IMR-90 (cell line): ENCODE data around the gene TPGS2. TPM values are rescaled to one million over a fixed set of nuclear protein-coding genes. Genes with fewer than 3 reads are reported as not detected.

Source experiments
- ATAC-seq: fragments of 200-7000 bp; cut with Tn5 transposase; 2 replicates; pipeline ENCODE4 v1.9.1; 2020; ENCODE audit warnings: low read depth, mild to moderate bottlenecking, moderate library complexity
- BruUV-seq: library from RNA; stranded (reverse); fragments of 400-500 nt; replicated peaks from 2 replicates; lab custom pipeline; 2021; lab: Mats Ljungman, UMichigan
- CTCF ChIA-PET: fragments of 300-600 bp; formaldehyde crosslinking; extraction: SDS; loops from one replicate; lab custom pipeline; 2021; ENCODE audit warnings: antibody characterized with exemption; lab: Yijun Ruan, JAX
- POLR2A ChIA-PET: fragments of 300-600 bp; sonication (Branson Sonifier 250); formaldehyde crosslinking; loops from one replicate; lab custom pipeline; 2022; ENCODE audit warnings: antibody characterized with exemption; ENCODE audit not compliant: unreplicated experiment; lab: Charles Lee
- DNase-seq: peaks from one replicate; pipeline ENCODE4 v3.0.0; 2013
- H2AFZ ChIP-seq: replicated peaks from 2 replicates; pipeline ENCODE3; 2013; ENCODE audit warnings: low read length, mild to moderate bottlenecking; ENCODE audit not compliant: poor library complexity
- H2AK5ac ChIP-seq: 2 replicates; pipeline ENCODE4 v1.6.1; 2013; ENCODE audit warnings: low read depth, low read length, inconsistent platforms
- H2AK9ac ChIP-seq: replicated peaks from 2 replicates; pipeline ENCODE3; 2013; ENCODE audit warnings: mild to moderate bottlenecking, low read depth, low read length, moderate library complexity; ENCODE audit not compliant: poor library complexity
- H2BK120ac ChIP-seq: 2 replicates; pipeline ENCODE4 v1.6.1; 2013; ENCODE audit warnings: low read depth, low read length, inconsistent platforms
- H2BK15ac ChIP-seq: 3 replicates; pipeline ENCODE4 v1.6.1; 2013; ENCODE audit warnings: low read depth, low read length, inconsistent platforms
- H2BK20ac ChIP-seq: 2 replicates; pipeline ENCODE4 v1.6.1; 2013; ENCODE audit warnings: low read depth, mild to moderate bottlenecking, inconsistent platforms, low read length, moderate library complexity
- H2BK5ac ChIP-seq: 2 replicates; pipeline ENCODE4 v1.6.1; 2013; ENCODE audit warnings: mild to moderate bottlenecking, low read depth, low read length, inconsistent platforms; ENCODE audit not compliant: poor library complexity, severe bottlenecking
- H3K14ac ChIP-seq: replicated peaks from 2 replicates; pipeline ENCODE4 v1.6.1; 2013; ENCODE audit warnings: low read depth, low read length, inconsistent platforms
- H3K18ac ChIP-seq: 2 replicates; pipeline ENCODE4 v1.6.1; 2013; ENCODE audit warnings: low read depth, low read length, control low read depth
- H3K23ac ChIP-seq: 2 replicates; pipeline ENCODE4 v1.6.1; 2013; ENCODE audit warnings: low read depth, low read length, inconsistent platforms
- H3K27ac ChIP-seq: 2 replicates; pipeline ENCODE4 v1.5.1; 2013; ENCODE audit warnings: mild to moderate bottlenecking, control low read depth, low read length; ENCODE audit not compliant: insufficient read depth
- H3K27me3 ChIP-seq: 2 replicates; pipeline ENCODE4 v1.6.1; 2013; ENCODE audit warnings: low read length; ENCODE audit not compliant: control insufficient read depth, insufficient read depth
- H3K36me3 ChIP-seq: 2 replicates; pipeline ENCODE4 v1.6.1; 2013; ENCODE audit warnings: low read length, mixed read lengths; ENCODE audit not compliant: control insufficient read depth, insufficient read depth
- H3K4ac ChIP-seq: 2 replicates; pipeline ENCODE4 v1.6.1; 2013; ENCODE audit warnings: low read depth, low read length, inconsistent platforms
- H3K4me1 ChIP-seq: 2 replicates; pipeline ENCODE4 v1.6.1; 2013; ENCODE audit warnings: low read length, mixed read lengths; ENCODE audit not compliant: control insufficient read depth, insufficient read depth
- H3K4me2 ChIP-seq: 2 replicates; pipeline ENCODE4 v1.6.1; 2013; ENCODE audit warnings: low read depth, mild to moderate bottlenecking, control low read depth, low read length, moderate library complexity
- H3K4me3 ChIP-seq: 2 replicates; pipeline ENCODE4 v1.5.1; 2013; ENCODE audit warnings: low read depth, mild to moderate bottlenecking, control low read depth, low read length, moderate library complexity; ENCODE audit not compliant: insufficient read depth
- H3K56ac ChIP-seq: 2 replicates; pipeline ENCODE4 v1.6.1; 2013; ENCODE audit warnings: low read length, inconsistent platforms; ENCODE audit not compliant: insufficient read depth; ENCODE audit errors: extremely low read depth
- H3K79me1 ChIP-seq, 2 experiments: 2 replicates each; pipeline ENCODE4 v1.6.1; 2013; ENCODE audit warnings: low read length in 2 of 2, inconsistent platforms in 1 of 2, low read depth in 1 of 2
- H3K9ac ChIP-seq: 2 replicates; pipeline ENCODE4 v1.6.1; 2013; ENCODE audit warnings: low read depth, low read length, control low read depth
- H3K9me1 ChIP-seq: 2 replicates; pipeline ENCODE4 v1.6.1; 2013; ENCODE audit warnings: low read length, inconsistent platforms; ENCODE audit not compliant: insufficient read depth
- H3K9me3 ChIP-seq: 2 replicates; pipeline ENCODE4 v1.6.1; 2013; ENCODE audit warnings: low read length; ENCODE audit not compliant: control insufficient read depth, insufficient read depth
- H4K20me1 ChIP-seq: 2 replicates; pipeline ENCODE4 v1.6.1; 2013; ENCODE audit warnings: low read length, inconsistent platforms; ENCODE audit not compliant: insufficient read depth
- H4K5ac ChIP-seq: 2 replicates; pipeline ENCODE4 v1.6.1; 2013; ENCODE audit warnings: mild to moderate bottlenecking, low read depth, low read length, control low read depth
- H4K8ac ChIP-seq, 2 experiments: 2 replicates each; pipeline ENCODE4 v1.6.1; 2013; ENCODE audit warnings: low read depth in 2 of 2, low read length in 2 of 2, control low read depth in 1 of 2, inconsistent platforms in 1 of 2
- H4K91ac ChIP-seq: 2 replicates; pipeline ENCODE4 v1.6.1; 2013; ENCODE audit warnings: low read depth, low read length, inconsistent platforms; ENCODE audit not compliant: insufficient read depth
- CEBPB ChIP-seq: IDR thresholded peaks from 2 replicates; pipeline ENCODE4 v1.6.1; 2012; ENCODE audit warnings: low read depth, low read length, improper control_type of control experiment
- CTCF ChIP-seq: conservative IDR thresholded peaks from 2 replicates; pipeline ENCODE4 v1.5.1; 2012; ENCODE audit warnings: mild to moderate bottlenecking, low read depth, low read length, improper control_type of control experiment
- ELK1 ChIP-seq: fragments of 150-350 bp; IDR thresholded peaks from 2 replicates; pipeline ENCODE4 v1.6.1; 2016; ENCODE audit warnings: low read depth, mild to moderate bottlenecking, low read length, moderate library complexity, borderline replicate concordance
- FOS ChIP-seq: fragments of 150-350 bp; IDR thresholded peaks from 2 replicates; pipeline ENCODE4 v1.6.1; 2016; ENCODE audit warnings: low read depth, low read length
- MAFK ChIP-seq: IDR thresholded peaks from 2 replicates; pipeline ENCODE4 v1.6.1; 2012; ENCODE audit warnings: low read depth, low read length, improper control_type of control experiment
- POLR2A ChIP-seq: IDR thresholded peaks from 2 replicates; pipeline ENCODE4 v1.6.1; 2012; ENCODE audit warnings: mild to moderate bottlenecking, low read depth, low read length
- RAD21 ChIP-seq: IDR thresholded peaks from 2 replicates; pipeline ENCODE4 v1.6.1; 2012; ENCODE audit warnings: low read length, improper control_type of control experiment
- WGBS, 2 experiments: methylation state at CpG; one replicate each; pipeline versions ENCODE4 v1.1.5 to v1.1.7; 2013; ENCODE audit warnings: missing lambda C conversion rate in 2 of 2; ENCODE audit not compliant: insufficient read length in 1 of 2; ENCODE audit errors: extremely low coverage in 2 of 2; 5-methylcytosine and 5-hydroxymethylcytosine counted together
- dilution Hi-C: fragments of 300-500 bp; cut with HindIII; formaldehyde crosslinking; loops from one replicate; pipeline ENCODE4 v1.14.3; 2018; ENCODE audit warnings: low sequenced_read_pairs; ENCODE audit not compliant: unreplicated experiment
- in situ Hi-C: fragments of 300-500 bp; cut with MboI; formaldehyde crosslinking; loops from 3 replicates; pipeline ENCODE4 v1.14.3; 2019; ENCODE audit warnings: low sequenced_read_pairs, inconsistent platforms, mixed read lengths
- intact Hi-C: fragments of 100-400 bp; cut with micrococcal nuclease; formaldehyde crosslinking; loops from 2 replicates; pipeline ENCODE4 v1.10.0; 2022
- polyA plus RNA-seq, 3 experiments: library from polyadenylated mRNA; depleted of rRNA; stranded (reverse); fragments of >200 nt; gene quantifications; 2 replicates each; pipeline ENCODE4 v1.2.3, GENCODE V29; 2012; ENCODE audit warnings: low replicate concordance in 1 of 3
- total RNA-seq: library from RNA; depleted of rRNA; stranded (reverse); fragments of >200 nt; gene quantifications from 2 replicates; pipeline ENCODE4 v1.2.3, GENCODE V29; 2012

TPGS2 gene
- total and polyA plus RNA-seq, 2 of the 4 experiments (the other 2 are of a cell fraction) = 201 to 294 TPM

- Histone ChIP-seq H3K4ac (no peak overlapping the region), H3K36me3 (no peaks in the 10 kb centered on the region), H2BK120ac (no peak overlapping the region), H3K14ac (no peak overlapping the region), H2AFZ (no peak overlapping the region), H3K9me1 (no peaks in the 10 kb centered on the region), H3K18ac (no peak overlapping the region), H3K4me3 (no peak overlapping the region), H3K23ac (no peak overlapping the region), H4K5ac (no peak overlapping the region), H2AK5ac (no peak overlapping the region), H4K8ac (no peak overlapping the region), H3K4me2 (no peak overlapping the region), H3K27me3 (no peaks in the 10 kb centered on the region), H2BK20ac (no peak overlapping the region), H3K79me1 (no peaks in the 10 kb centered on the region), H4K91ac (no peak overlapping the region), H2BK15ac (no peak overlapping the region), H3K27ac (no peak overlapping the region), H2AK9ac (no peak overlapping the region), H2BK5ac (no peak overlapping the region), H3K56ac (no peak overlapping the region), H4K20me1 (no peaks in the 10 kb centered on the region), H3K9ac (no peak overlapping the region), H3K4me1 (no peaks in the 10 kb centered on the region), H3K9me3 (no peaks in the 10 kb centered on the region)
- BruUV-seq = no TSS peak
- ChIA-PET POLR2A (no interaction called here), CTCF (no interaction called here)
- no peak for ATAC-seq
- in situ Hi-C loops = no loop called here
- no CpG with 5 or more reads among the region's 1 CpG for WGBS, 2 experiments
- TF ChIP-seq FOS = no peak
- TF ChIP-seq CTCF = no peak
- TF ChIP-seq RAD21 = no peak
- no peak for TF ChIP-seq MAFK
- TF ChIP-seq CEBPB = no peak
- no peak for TF ChIP-seq ELK1
- no peak for TF ChIP-seq POLR2A
- intact Hi-C loops = no loop called here
- DNase-seq = no peak
- dilution Hi-C loops = no loop called here
These were observed 38.3 kb upstream of the TPGS2 start for GRCh38 chr18:36867056-36867455.
